ENCODE data around the gene SNED1.

Gene SNED1

GRCh38 chr2:240951045-240951594 is 47.3 kb upstream of the SNED1 start:
- H4K20me1 ChIP-seq (ENCODE audit: insufficient read depth, low read length, poor library complexity, severe bottlenecking) = no peaks in the 10 kb centered on the region
- no peak overlapping the region for H3K9ac ChIP-seq (ENCODE audit: low read depth, low read length, poor library complexity, severe bottlenecking)
- no peak overlapping the region for H3K4me3 ChIP-seq (ENCODE audit: low read length, poor library complexity, severe bottlenecking)
- no peak overlapping the region for H3K4me2 ChIP-seq (ENCODE audit: low read depth, low read length, poor library complexity, severe bottlenecking)
- no peaks in the 10 kb centered on the region for H3K4me1 ChIP-seq (ENCODE audit: insufficient read depth, low read length, poor library complexity, severe bottlenecking)
- H3K36me3 ChIP-seq (ENCODE audit: insufficient read depth, low read length) = no peaks in the 10 kb centered on the region
- no peaks in the 10 kb centered on the region for H3K27me3 ChIP-seq (ENCODE audit: insufficient read depth, low read length, poor library complexity, severe bottlenecking)
- H3K9me2 ChIP-seq (replicated peaks; ENCODE audit: low read depth, low read length) = no peaks in the 10 kb centered on the region
- TF ChIP-seq, protein P1, sequence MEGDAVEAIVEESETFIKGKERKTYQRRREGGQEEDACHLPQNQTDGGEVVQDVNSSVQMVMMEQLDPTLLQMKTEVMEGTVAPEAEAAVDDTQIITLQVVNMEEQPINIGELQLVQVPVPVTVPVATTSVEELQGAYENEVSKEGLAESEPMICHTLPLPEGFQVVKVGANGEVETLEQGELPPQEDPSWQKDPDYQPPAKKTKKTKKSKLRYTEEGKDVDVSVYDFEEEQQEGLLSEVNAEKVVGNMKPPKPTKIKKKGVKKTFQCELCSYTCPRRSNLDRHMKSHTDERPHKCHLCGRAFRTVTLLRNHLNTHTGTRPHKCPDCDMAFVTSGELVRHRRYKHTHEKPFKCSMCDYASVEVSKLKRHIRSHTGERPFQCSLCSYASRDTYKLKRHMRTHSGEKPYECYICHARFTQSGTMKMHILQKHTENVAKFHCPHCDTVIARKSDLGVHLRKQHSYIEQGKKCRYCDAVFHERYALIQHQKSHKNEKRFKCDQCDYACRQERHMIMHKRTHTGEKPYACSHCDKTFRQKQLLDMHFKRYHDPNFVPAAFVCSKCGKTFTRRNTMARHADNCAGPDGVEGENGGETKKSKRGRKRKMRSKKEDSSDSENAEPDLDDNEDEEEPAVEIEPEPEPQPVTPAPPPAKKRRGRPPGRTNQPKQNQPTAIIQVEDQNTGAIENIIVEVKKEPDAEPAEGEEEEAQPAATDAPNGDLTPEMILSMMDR (conservative IDR thresholded peaks at IDR 0.05; ENCODE audit: low read length) = no peak
- no peak for TF ChIP-seq EZH2phosphoT487 (IDR thresholded peaks at IDR 0.05; ENCODE audit: borderline replicate concordance)
- no peak overlapping the region for H2AFZ ChIP-seq (ENCODE audit: low read length)
- H3K9me3 ChIP-seq (ENCODE audit: insufficient read depth, low read depth, low read length) = peaks cover 10% of the 10 kb centered on the region; the same call in 1 of the 2 replicates
- no peaks in the 10 kb centered on the region for H3F3A ChIP-seq (ENCODE audit: low read depth)
- H3K79me2 ChIP-seq (ENCODE audit: insufficient read depth, low read length) = no peaks in the 10 kb centered on the region

DNA sequence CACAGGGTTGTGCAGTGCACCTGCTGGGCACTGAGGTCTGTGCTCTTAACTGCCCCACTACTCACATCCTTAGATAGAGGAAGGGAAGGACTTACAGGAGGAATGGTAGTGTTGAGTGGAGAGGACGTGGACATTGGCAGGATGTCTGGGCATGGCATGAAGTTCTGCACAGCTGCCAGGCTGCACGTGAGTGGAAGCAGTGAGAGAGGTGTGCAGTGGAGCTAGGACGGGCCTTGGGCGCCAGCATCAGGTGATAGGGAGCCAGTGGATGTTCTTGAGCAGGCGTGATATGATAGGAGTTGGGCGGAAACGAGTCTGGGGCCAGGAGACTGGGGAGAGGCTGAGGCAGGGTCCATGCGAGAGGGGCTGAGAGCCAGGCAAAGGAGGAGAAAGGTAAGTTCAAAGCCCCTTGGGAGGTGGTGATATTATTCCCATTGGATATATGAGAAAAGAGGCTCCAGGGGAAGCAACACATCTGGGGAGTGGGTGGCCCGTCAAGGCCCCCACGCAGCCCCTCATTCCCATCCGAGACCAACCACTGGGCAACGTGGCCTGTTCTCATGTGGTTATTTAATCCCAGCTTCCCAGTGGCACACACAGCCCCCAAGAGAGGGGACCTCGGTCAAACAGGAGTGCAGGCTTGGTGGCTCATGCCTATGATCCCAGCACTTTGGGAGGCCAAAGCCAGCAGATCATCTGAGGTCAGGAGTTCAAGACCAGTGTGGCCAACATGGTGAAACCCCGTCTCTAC is 45.7 kb upstream of the SNED1 start:
- Histone ChIP-seq H4K20me1 (ENCODE audit: insufficient read depth, low read length, poor library complexity, severe bottlenecking) (no peaks in the 10 kb centered on the region), H3K4me1 (ENCODE audit: insufficient read depth, low read length, poor library complexity, severe bottlenecking) (no peaks in the 10 kb centered on the region)
- no peak for TF ChIP-seq EZH2phosphoT487 (IDR thresholded peaks at IDR 0.05; ENCODE audit: borderline replicate concordance)
- TF ChIP-seq, protein P1 (conservative IDR thresholded peaks at IDR 0.05; ENCODE audit: low read length) = no peak

DNA sequence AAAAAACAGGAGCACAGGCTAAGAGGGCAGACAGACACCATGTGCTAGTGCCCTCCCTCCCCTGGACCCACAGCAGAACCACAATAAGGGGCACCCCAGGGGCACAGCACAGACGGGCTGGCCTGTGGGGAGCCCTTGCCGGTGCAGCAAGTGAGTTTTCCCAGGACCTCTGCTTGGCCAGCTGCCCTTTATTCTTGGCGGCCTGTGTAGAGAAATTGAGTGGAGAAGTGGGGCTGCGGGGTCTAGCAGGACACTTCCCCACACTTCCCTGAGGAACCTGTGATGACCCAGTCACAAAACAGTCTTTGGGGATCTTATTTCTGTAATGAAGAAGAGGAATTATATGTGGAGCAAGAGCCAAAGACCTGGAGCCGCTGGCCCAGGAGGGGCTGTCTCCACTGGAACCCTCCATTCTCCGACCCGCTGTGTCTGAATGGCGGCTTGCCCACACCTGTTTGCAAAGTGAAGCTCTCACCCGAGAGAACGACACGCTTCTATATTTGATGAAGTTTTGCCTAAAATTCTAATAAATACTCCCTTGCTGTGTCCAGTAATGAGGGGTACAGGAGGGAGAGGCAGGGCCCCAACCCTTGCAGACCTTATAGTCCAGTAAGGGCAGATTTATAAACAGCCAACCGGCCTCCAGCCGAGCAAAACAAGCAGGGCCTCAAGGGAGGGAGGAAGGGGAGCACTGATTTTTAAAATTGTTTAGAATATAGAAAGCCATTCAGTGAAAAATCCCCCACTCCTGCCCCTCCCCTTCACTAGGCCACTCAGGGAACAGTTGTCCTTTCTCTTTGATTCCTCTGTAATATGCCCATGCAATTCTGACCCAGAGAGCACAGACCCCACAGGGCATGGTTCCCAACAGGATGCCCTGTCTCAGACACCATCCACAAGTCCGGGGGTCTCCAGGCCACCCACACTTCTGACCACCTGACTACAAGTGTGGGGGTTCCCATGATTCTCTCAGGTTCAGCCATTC is 44.7 kb upstream of the SNED1 start:
- no peaks in the 10 kb centered on the region for H3K79me2 ChIP-seq (ENCODE audit: insufficient read depth, low read length)
- H3K9me3 ChIP-seq (ENCODE audit: insufficient read depth, low read depth, low read length) = peaks cover 6% of the 10 kb centered on the region; the same call in 1 of the 2 replicates
- no peaks in the 10 kb centered on the region for H3K4me1 ChIP-seq (ENCODE audit: insufficient read depth, low read length, poor library complexity, severe bottlenecking)
- H4K20me1 ChIP-seq (ENCODE audit: insufficient read depth, low read length, poor library complexity, severe bottlenecking) = no peaks in the 10 kb centered on the region
- H3K4me3 ChIP-seq (ENCODE audit: low read length, poor library complexity, severe bottlenecking) = no peak overlapping the region
- no peak for TF ChIP-seq EZH2phosphoT487 (IDR thresholded peaks at IDR 0.05; ENCODE audit: borderline replicate concordance)
- TF ChIP-seq, protein P1 (conservative IDR thresholded peaks at IDR 0.05; ENCODE audit: low read length) = no peak
- H3F3A ChIP-seq (ENCODE audit: low read depth) = no peaks in the 10 kb centered on the region
- no peak overlapping the region for H3K4me2 ChIP-seq (ENCODE audit: low read depth, low read length, poor library complexity, severe bottlenecking)
- H3K9ac ChIP-seq (ENCODE audit: low read depth, low read length, poor library complexity, severe bottlenecking) = no peak overlapping the region
- no peak overlapping the region for H2AFZ ChIP-seq (ENCODE audit: low read length)
- H3K9me2 ChIP-seq (replicated peaks; ENCODE audit: low read depth, low read length) = no peaks in the 10 kb centered on the region
- no peaks in the 10 kb centered on the region for H3K36me3 ChIP-seq (ENCODE audit: insufficient read depth, low read length)
- no peaks in the 10 kb centered on the region for H3K27me3 ChIP-seq (ENCODE audit: insufficient read depth, low read length, poor library complexity, severe bottlenecking)

More for the DNA sequence above, 45.7 kb upstream of the SNED1 start:
- Histone ChIP-seq H3K9me3 (ENCODE audit: insufficient read depth, low read depth, low read length) (peaks cover 6% of the 10 kb centered on the region; the same call in 1 of the 2 replicates), H2AFZ (ENCODE audit: low read length) (no peak overlapping the region), H3F3A (ENCODE audit: low read depth) (no peaks in the 10 kb centered on the region), H3K4me2 (ENCODE audit: low read depth, low read length, poor library complexity, severe bottlenecking) (no peak overlapping the region), H3K9ac (ENCODE audit: low read depth, low read length, poor library complexity, severe bottlenecking) (no peak overlapping the region), H3K27me3 (ENCODE audit: insufficient read depth, low read length, poor library complexity, severe bottlenecking) (no peaks in the 10 kb centered on the region), H3K9me2 (replicated peaks; ENCODE audit: low read depth, low read length) (no peaks in the 10 kb centered on the region), H3K79me2 (ENCODE audit: insufficient read depth, low read length) (no peaks in the 10 kb centered on the region), H3K36me3 (ENCODE audit: insufficient read depth, low read length) (no peaks in the 10 kb centered on the region), H3K4me3 (ENCODE audit: low read length, poor library complexity, severe bottlenecking) (no peak overlapping the region)

Data from Loucy (cell line).